Fibroblast of the aortic adventitia (primary cell): ENCODE measurements around the gene CDKN1A. TPM values are rescaled to one million over a fixed set of nuclear protein-coding genes. Genes with fewer than 3 reads are reported as not detected.

Experiments used
- DNase-seq: peaks from one replicate; pipeline ENCODE4 v3.0.0-alpha.2; 2010; ENCODE audit warnings: low read depth
- H3K4me3 ChIP-seq: 2 replicates; pipeline ENCODE4 v1.5.1; 2011; ENCODE audit warnings: low read depth, mild to moderate bottlenecking, control low read depth, low read length, moderate library complexity
- total RNA-seq: library from RNA; depleted of rRNA; stranded (reverse); fragments of >200 nt; gene quantifications from 2 replicates; pipeline ENCODE4 v1.2.3, GENCODE V29; 2012; ENCODE audit warnings: low replicate concordance
- TF ChIP-seq, protein P1 (sequence below): IDR thresholded peaks from 2 replicates; pipeline ENCODE4 v1.5.1; 2011; ENCODE audit warnings: mild to moderate bottlenecking, low read length, control low read depth, inconsistent platforms; ENCODE audit not compliant: insufficient read depth

CDKN1A gene
- total RNA-seq, 1 donor: 246 TPM

DNA sequence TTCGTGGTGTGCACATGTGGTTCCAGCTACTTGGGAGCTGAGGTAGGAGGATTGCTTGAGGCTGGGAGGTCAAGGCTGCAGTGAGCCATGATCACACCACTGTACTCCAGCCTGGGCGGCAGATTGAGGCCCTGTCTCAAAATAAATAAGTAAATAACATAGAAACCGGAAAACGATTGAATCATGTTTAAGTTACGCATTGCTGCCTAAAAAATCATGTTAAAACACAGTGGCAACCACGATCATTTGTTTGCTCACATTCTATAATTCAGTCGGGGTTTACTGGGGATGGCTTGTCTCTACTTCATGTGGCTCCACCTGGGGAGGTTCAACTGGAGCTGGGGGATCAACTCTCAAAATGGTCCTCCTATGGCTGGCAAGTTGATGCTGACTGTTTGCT, 8.2 kb upstream of the CDKN1A start:
- TF ChIP-seq, protein P1, sequence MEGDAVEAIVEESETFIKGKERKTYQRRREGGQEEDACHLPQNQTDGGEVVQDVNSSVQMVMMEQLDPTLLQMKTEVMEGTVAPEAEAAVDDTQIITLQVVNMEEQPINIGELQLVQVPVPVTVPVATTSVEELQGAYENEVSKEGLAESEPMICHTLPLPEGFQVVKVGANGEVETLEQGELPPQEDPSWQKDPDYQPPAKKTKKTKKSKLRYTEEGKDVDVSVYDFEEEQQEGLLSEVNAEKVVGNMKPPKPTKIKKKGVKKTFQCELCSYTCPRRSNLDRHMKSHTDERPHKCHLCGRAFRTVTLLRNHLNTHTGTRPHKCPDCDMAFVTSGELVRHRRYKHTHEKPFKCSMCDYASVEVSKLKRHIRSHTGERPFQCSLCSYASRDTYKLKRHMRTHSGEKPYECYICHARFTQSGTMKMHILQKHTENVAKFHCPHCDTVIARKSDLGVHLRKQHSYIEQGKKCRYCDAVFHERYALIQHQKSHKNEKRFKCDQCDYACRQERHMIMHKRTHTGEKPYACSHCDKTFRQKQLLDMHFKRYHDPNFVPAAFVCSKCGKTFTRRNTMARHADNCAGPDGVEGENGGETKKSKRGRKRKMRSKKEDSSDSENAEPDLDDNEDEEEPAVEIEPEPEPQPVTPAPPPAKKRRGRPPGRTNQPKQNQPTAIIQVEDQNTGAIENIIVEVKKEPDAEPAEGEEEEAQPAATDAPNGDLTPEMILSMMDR: no peak
- DNase-seq: no peak
- no peak overlapping the region for H3K4me3 ChIP-seq

DNA sequence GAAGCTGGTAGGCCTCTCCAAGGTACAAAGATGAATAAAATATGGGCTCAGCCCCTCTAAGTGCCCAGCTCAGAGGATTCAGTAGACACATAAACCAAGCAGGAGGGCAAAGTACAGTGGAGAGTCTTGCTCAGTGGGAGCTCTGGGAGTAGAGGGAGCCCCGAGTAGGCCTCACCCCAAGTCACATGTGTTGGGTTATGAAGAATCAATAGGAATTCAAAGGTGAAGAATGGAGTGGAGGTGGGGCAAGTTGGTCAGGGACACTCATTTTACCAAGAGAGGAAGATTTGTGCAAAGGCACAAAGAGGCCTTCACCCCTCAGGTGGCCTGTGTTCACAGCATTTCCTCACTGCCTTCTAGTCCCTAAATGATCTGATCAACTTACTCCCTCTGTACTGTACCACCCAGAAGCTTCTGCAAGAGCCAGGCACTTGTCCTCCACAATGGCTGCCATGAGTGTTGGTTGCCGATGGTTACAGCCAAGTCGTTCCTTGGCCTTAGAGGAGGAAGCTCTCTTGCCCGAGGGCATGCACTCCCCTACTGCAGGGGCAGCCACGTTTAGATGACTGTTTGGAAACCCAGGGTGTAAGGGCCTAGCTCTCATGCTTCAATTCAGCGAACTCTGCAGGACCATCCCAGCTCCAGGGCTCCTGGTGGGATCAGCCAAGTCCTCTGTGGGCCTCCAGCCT, 6.7 kb upstream of the CDKN1A start:
- TF ChIP-seq, protein P1: no peak
- DNase-seq: no peak
- H3K4me3 ChIP-seq: no peak overlapping the region

DNA sequence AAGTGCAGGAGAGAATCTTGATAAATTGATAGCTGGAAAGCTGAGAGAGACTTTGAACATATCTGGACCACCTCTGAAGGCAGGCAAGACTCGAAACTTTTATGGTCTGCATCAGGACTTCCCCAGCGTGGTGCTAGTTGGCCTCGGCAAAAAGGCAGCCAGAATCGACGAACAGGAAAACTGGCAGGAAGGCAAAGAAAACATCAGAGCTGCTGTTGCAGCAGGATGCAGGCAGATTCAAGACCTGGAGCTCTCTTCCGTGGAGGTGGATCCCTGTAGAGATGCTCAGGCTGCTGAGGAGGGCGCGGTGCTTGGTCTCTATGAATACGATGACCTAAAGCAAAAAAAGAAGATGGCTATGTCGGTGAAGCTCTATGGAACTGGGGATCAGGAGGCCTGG, 4.6 kb upstream of the CDKN1A start:
- TF ChIP-seq, protein P1: no peak
- DNase-seq: no peak
- H3K4me3 ChIP-seq: no peak overlapping the region

DNA sequence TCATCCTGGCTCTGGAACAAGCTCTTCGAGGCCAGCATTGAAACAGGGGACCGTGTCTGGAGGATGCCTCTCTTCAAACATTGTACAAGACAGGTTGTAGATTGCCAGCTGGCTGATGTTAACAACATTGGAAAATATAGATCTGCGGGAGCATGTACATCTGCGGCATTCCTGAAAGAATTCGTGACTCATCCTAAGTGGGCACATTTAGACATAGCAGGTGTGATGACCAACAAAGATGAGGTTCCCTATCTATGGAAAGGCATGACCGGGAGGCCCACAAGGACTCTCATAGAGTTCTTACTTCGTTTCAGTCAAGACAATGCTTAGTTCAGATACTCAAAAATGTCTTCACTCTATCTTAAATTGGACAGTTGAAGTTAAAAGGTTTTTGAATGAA, 3.6 kb upstream of the CDKN1A start:
- no peak overlapping the region for H3K4me3 ChIP-seq
- TF ChIP-seq, protein P1: no peak
- no peak for DNase-seq

DNA sequence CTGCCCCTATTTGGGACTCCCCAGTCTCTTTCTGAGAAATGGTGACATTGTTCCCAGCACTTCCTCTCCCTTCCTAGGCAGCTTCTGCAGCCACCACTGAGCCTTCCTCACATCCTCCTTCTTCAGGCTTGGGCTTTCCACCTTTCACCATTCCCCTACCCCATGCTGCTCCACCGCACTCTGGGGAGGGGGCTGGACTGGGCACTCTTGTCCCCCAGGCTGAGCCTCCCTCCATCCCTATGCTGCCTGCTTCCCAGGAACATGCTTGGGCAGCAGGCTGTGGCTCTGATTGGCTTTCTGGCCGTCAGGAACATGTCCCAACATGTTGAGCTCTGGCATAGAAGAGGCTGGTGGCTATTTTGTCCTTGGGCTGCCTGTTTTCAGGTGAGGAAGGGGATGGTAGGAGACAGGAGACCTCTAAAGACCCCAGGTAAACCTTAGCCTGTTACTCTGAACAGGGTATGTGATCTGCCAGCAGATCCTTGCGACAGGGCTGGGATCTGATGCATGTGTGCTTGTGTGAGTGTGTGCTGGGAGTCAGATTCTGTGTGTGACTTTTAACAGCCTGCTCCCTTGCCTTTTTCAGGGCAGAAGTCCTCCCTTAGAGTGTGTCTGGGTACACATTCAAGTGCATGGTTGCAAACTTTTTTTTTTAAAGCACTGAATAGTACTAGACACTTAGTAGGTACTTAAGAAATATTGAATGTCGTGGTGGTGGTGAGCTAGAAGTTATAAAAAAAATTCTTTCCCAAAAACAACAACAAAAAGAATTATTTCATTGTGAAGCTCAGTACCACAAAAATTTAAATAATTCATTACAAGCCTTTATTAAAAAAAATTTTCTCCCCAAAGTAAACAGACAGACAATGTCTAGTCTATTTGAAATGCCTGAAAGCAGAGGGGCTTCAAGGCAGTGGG, 2.1 kb upstream of the CDKN1A start:
- H3K4me3 ChIP-seq: peak overlapping the region; percentile 53
- DNase-seq: peak; percentile 73
- TF ChIP-seq, protein P1: no peak

DNA sequence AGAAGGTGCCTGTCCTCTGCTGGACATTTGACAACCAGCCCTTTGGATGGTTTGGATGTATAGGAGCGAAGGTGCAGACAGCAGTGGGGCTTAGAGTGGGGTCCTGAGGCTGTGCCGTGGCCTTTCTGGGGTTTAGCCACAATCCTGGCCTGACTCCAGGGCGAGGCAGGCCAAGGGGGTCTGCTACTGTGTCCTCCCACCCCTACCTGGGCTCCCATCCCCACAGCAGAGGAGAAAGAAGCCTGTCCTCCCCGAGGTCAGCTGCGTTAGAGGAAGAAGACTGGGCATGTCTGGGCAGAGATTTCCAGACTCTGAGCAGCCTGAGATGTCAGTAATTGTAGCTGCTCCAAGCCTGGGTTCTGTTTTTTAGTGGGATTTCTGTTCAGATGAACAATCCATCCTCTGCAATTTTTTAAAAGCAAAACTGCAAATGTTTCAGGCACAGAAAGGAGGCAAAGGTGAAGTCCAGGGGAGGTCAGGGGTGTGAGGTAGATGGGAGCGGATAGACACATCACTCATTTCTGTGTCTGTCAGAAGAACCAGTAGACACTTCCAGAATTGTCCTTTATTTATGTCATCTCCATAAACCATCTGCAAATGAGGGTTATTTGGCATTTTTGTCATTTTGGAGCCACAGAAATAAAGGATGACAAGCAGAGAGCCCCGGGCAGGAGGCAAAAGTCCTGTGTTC, 1.3 kb upstream of the CDKN1A start:
- DNase-seq: peak; percentile 64
- H3K4me3 ChIP-seq: peak overlapping the region; percentile 53
- TF ChIP-seq, protein P1: no peak
